Osteoblast (primary cell): Measurements from ENCODE around the gene ACOT8. TPM values are rescaled to one million over a fixed set of nuclear protein-coding genes. Genes with fewer than 3 reads are reported as not detected.

Source experiments
- DNase-seq: peaks from one replicate; pipeline ENCODE4 v3.0.0; 2011; ENCODE audit warnings: low spot score, mixed read lengths; ENCODE audit not compliant: insufficient read length; ENCODE audit errors: missing footprints
- H2AFZ ChIP-seq: 2 replicates; pipeline ENCODE4 v1.6.0; 2011; ENCODE audit warnings: mild to moderate bottlenecking, low read length
- H3K27ac ChIP-seq: 2 replicates; pipeline ENCODE4 v1.5.1; 2011; ENCODE audit warnings: mild to moderate bottlenecking, low read depth, low read length, moderate library complexity
- H3K27me3 ChIP-seq: 2 replicates; pipeline ENCODE4 v1.6.0; 2012; ENCODE audit warnings: mild to moderate bottlenecking, control low read depth, inconsistent platforms, low read length, moderate library complexity; ENCODE audit not compliant: insufficient read depth
- H3K36me3 ChIP-seq: 2 replicates; pipeline ENCODE4 v1.5.1; 2011; ENCODE audit warnings: mild to moderate bottlenecking, low read length, control low read depth, moderate library complexity; ENCODE audit not compliant: insufficient read depth
- H3K4me1 ChIP-seq: 2 replicates; pipeline ENCODE4 v1.5.1; 2011; ENCODE audit warnings: mild to moderate bottlenecking, low read length, control low read depth, moderate library complexity; ENCODE audit not compliant: insufficient read depth
- H3K4me2 ChIP-seq: 2 replicates; pipeline ENCODE4 v1.6.0; 2011; ENCODE audit warnings: mild to moderate bottlenecking, low read length; ENCODE audit not compliant: insufficient read depth
- H3K4me3 ChIP-seq: fragments of 200-600 bp; sonication (generic); 3 replicates; pipeline ENCODE4 v1.5.1; 2012; ENCODE audit warnings: mild to moderate bottlenecking, low read length, inconsistent platforms; ENCODE audit not compliant: insufficient read depth
- H3K79me2 ChIP-seq: 2 replicates; pipeline ENCODE4 v1.6.0; 2012; ENCODE audit warnings: mild to moderate bottlenecking, low read length, control low read depth, inconsistent platforms; ENCODE audit not compliant: insufficient read depth
- H3K9me3 ChIP-seq: 2 replicates; pipeline ENCODE4 v1.5.1; 2011; ENCODE audit warnings: low read depth, low read length, control low read depth
- H4K20me1 ChIP-seq: 2 replicates; pipeline ENCODE4 v1.6.0; 2012; ENCODE audit warnings: mild to moderate bottlenecking, low read length, control low read depth; ENCODE audit not compliant: insufficient read depth
- CTCF ChIP-seq: IDR thresholded peaks from 2 replicates; pipeline ENCODE4 v1.5.1; 2011; ENCODE audit warnings: mild to moderate bottlenecking, low read depth, low read length, moderate library complexity; ENCODE audit errors: extremely low read depth
- total RNA-seq: library from RNA; depleted of rRNA; stranded (reverse); fragments of >200 nt; gene quantifications from 2 replicates; pipeline ENCODE4 v1.2.3, GENCODE V29; 2012

The ACOT8 gene
- total RNA-seq, 1 donor: 31.8 TPM

- Histone ChIP-seq H4K20me1 (peaks cover 7% of the 10 kb centered on the region), H3K4me1 (peaks cover 11% of the 10 kb centered on the region), H3K9me3 (no peaks in the 10 kb centered on the region), H2AFZ (no peak overlapping the region), H3K4me3 (no peak overlapping the region), H3K4me2 (no peak overlapping the region), H3K79me2 (peaks cover 2% of the 10 kb centered on the region), H3K27me3 (no peaks in the 10 kb centered on the region), H3K36me3 (peaks cover 57% of the 10 kb centered on the region), H3K27ac (peak overlapping the region; percentile 2)
- DNase-seq: peak; percentile 73
- TF ChIP-seq CTCF: no peak
These were observed 14.9 kb downstream of the ACOT8 start for GRCh38 chr20:45842169-45842812.

- Histone ChIP-seq H3K4me1 (peaks cover 15% of the 10 kb centered on the region), H3K4me3 (no peak overlapping the region), H3K27ac (no peak overlapping the region), H4K20me1 (peaks cover 14% of the 10 kb centered on the region), H3K4me2 (no peak overlapping the region), H2AFZ (no peak overlapping the region), H3K9me3 (no peaks in the 10 kb centered on the region), H3K36me3 (peaks cover 60% of the 10 kb centered on the region), H3K79me2 (peaks cover 2% of the 10 kb centered on the region), H3K27me3 (no peaks in the 10 kb centered on the region)
- TF ChIP-seq CTCF: no peak
- no peak for DNase-seq
These were observed 15.6 kb downstream of the ACOT8 start for GRCh38 chr20:45841407-45842129.

GRCh38 chr20:45840700-45841198, 16.4 kb downstream of the ACOT8 start:
- H3K9me3 ChIP-seq: no peaks in the 10 kb centered on the region
- no peak for TF ChIP-seq CTCF
- no peak overlapping the region for H3K4me3 ChIP-seq
- peaks cover 55% of the 10 kb centered on the region for H3K36me3 ChIP-seq
- H2AFZ ChIP-seq: no peak overlapping the region
- DNase-seq: no peak
- no peaks in the 10 kb centered on the region for H3K27me3 ChIP-seq
- H3K79me2 ChIP-seq: peaks cover 3% of the 10 kb centered on the region
- no peak overlapping the region for H3K4me2 ChIP-seq
- H3K27ac ChIP-seq: no peak overlapping the region
- H3K4me1 ChIP-seq: peaks cover 19% of the 10 kb centered on the region
- peaks cover 15% of the 10 kb centered on the region for H4K20me1 ChIP-seq

GRCh38 chr20:45836841-45837240, 20.4 kb downstream of the ACOT8 start:
- no peak overlapping the region for H3K27ac ChIP-seq
- no peaks in the 10 kb centered on the region for H3K9me3 ChIP-seq
- H3K79me2 ChIP-seq: peaks cover 21% of the 10 kb centered on the region
- H3K4me2 ChIP-seq: peak overlapping the region; percentile 32
- H2AFZ ChIP-seq: no peak overlapping the region
- H3K36me3 ChIP-seq: peaks cover 25% of the 10 kb centered on the region
- no peak overlapping the region for H3K4me3 ChIP-seq
- no peak for DNase-seq
- no peaks in the 10 kb centered on the region for H3K27me3 ChIP-seq
- peaks cover 13% of the 10 kb centered on the region for H4K20me1 ChIP-seq
- TF ChIP-seq CTCF: no peak
- H3K4me1 ChIP-seq: peaks cover 33% of the 10 kb centered on the region
